GM13977 (cell line): Measurements from ENCODE around the gene BANK1.

Experiments used
- DNase-seq: peaks from one replicate; pipeline ENCODE4 v3.0.0; 2012; ENCODE audit warnings: low spot score
- CTCF ChIP-seq: IDR thresholded peaks from 2 replicates; pipeline ENCODE4 v1.5.1; 2012; ENCODE audit warnings: mild to moderate bottlenecking, control low read depth; ENCODE audit not compliant: insufficient read depth; ENCODE audit errors: extremely low read depth, missing control alignments
- in situ Hi-C: fragments of 300-500 bp; cut with MboI; formaldehyde crosslinking; loops from one replicate; pipeline ENCODE4 v1.12.0; 2022; ENCODE audit warnings: low sequenced_read_pairs, low pct_unique_long_range_greater_than_20kb, mixed read lengths, inconsistent platforms; ENCODE audit not compliant: unreplicated experiment

BANK1 gene

GRCh38 chr4:101787701-101788316 is 2.7 kb upstream of the BANK1 start:
- no peak for DNase-seq
- in situ Hi-C loops = no loop called here
- TF ChIP-seq CTCF = no peak

- in situ Hi-C loops = no loop called here
- no peak for TF ChIP-seq CTCF
- peak; percentile 36 for DNase-seq
These were observed 640 bp downstream of the BANK1 start for GRCh38 chr4:101791182-101791558.

- no peak for DNase-seq
These were observed 1.6 kb downstream of the BANK1 start for GRCh38 chr4:101792056-101792590.

GRCh38 chr4:101793397-101793796 is 2.9 kb downstream of the BANK1 start:
- in situ Hi-C loops = no loop called here
- no peak for TF ChIP-seq CTCF
- DNase-seq = no peak

More at GRCh38 chr4:101792056-101792590, 1.6 kb downstream of the BANK1 start:
- TF ChIP-seq CTCF = no peak
- in situ Hi-C loops = no loop called here

- in situ Hi-C loops = no loop called here
- DNase-seq = no peak
- TF ChIP-seq CTCF = no peak
These were observed 4.3 kb downstream of the BANK1 start for GRCh38 chr4:101794806-101795205.

- DNase-seq = no peak
- in situ Hi-C loops = no loop called here
These were observed 5.2 kb downstream of the BANK1 start for GRCh38 chr4:101795704-101796103.

More at GRCh38 chr4:101795704-101796103, 5.2 kb downstream of the BANK1 start:
- TF ChIP-seq CTCF = no peak
